HG03025 (cell line): Measurements from ENCODE around the gene GCC2.

ENCODE experiments used
- ATAC-seq: cut with Tn5 transposase; IDR thresholded peaks from one replicate; pipeline ENCODE4 v1.9.1; 2021; ENCODE audit warnings: mild to moderate bottlenecking, moderate library complexity; ENCODE audit not compliant: unreplicated experiment, low FRiP score

GCC2 gene, protein sequence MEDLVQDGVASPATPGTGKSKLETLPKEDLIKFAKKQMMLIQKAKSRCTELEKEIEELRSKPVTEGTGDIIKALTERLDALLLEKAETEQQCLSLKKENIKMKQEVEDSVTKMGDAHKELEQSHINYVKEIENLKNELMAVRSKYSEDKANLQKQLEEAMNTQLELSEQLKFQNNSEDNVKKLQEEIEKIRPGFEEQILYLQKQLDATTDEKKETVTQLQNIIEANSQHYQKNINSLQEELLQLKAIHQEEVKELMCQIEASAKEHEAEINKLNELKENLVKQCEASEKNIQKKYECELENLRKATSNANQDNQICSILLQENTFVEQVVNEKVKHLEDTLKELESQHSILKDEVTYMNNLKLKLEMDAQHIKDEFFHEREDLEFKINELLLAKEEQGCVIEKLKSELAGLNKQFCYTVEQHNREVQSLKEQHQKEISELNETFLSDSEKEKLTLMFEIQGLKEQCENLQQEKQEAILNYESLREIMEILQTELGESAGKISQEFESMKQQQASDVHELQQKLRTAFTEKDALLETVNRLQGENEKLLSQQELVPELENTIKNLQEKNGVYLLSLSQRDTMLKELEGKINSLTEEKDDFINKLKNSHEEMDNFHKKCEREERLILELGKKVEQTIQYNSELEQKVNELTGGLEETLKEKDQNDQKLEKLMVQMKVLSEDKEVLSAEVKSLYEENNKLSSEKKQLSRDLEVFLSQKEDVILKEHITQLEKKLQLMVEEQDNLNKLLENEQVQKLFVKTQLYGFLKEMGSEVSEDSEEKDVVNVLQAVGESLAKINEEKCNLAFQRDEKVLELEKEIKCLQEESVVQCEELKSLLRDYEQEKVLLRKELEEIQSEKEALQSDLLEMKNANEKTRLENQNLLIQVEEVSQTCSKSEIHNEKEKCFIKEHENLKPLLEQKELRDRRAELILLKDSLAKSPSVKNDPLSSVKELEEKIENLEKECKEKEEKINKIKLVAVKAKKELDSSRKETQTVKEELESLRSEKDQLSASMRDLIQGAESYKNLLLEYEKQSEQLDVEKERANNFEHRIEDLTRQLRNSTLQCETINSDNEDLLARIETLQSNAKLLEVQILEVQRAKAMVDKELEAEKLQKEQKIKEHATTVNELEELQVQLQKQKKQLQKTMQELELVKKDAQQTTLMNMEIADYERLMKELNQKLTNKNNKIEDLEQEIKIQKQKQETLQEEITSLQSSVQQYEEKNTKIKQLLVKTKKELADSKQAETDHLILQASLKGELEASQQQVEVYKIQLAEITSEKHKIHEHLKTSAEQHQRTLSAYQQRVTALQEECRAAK (N-terminal part only)

DNA sequence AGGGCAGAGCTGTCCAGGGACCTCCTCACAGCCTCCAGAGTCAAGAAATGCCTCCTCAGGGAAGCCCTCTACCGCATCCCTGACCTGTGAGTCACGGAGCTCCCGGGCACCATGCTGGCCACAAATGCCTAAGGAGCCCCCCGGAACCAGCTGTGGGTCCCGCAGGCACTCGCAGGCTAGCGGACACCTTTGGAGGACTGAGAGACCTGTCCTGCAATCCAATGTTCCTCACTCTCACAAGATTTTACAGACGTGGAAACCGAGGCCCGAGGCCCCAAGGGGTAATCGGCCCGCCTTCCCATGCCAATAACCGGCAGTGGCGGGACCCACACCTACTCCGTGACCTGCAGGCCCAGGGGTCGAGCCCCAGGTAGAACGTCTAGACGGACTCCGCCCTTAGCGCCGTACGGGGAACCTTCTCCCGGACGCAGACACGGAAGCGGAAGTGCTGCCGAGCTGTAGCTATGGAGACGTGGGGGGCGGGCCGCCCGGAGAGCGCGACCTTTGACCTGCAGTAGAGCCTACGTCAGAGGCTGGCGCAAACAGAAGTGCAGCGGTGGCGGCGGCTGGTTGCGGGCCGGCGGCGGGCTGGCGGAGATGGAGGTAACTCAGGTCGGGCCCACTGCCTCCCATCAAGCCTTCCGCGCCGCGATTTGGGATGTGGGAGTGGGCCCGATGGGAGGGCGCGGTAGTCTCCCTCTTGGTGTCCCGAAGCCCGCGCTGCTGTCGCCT lies at the start of gene GCC2:
GCC2 (plus strand) TSS at position 529 of the 732 bp plus-strand sequence; CDS start at position 598, 69 bp downstream.
- ATAC-seq, result peak; percentile 99

DNA sequence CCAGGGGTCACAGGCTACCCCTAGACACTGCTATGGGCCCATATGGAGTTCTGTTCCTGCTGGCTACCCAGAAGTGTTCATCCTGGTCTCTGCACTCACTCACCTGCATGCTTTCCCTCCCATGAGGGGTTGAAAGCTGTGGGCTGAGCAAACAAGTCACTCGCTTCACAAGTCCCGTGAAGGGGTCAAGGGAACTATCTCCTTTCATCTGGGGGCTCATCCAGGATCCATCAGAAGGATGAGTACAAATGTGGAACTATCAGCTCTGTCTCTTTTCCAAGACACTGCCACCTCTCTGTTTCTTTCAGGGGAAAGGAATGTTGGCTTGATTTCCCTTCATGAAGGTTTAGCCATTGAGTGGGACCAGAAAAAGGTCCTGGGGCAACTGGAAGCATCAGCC lies 49.5 kb upstream of the GCC2 start:
- ATAC-seq, result no peak

DNA sequence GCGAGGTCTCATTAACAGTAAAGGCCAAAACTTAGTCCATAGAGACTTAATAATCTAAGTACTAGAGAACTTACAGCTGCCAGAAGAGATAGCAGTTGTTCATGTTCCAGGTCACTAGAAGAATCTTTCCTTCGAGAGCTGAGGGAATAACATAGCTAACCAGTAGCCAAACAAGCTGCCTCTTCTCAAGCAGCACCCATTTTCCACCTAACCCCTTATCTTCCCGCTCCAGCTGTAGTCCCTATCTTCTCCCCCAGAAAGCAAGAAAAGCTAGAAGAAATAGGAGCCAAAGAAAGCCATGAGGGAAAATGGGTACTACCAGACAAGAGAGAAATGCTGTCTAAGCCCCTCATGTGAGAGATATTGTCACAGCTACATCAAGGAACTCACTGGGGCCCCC lies 47.2 kb upstream of the GCC2 start:
- no peak for ATAC-seq

DNA sequence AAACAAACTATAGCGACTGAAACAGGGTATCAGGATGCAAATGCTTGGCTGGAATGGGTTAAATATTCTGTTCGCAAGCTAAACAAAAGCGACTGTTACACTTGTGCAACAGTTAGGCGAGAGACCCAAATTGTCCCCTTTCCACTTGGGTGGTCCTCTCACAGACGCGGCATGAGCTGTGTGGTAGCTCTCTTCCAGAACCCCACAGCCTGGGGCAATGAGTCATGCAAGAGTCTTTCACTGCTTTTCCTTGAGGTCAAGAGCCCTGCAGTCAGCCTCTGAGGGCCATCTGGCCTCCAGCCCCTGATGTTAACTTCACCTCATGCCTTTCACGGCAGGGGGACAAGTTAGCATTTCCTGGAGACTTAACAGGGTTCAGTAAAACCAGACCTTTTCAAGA lies 45.5 kb upstream of the GCC2 start:
- no peak for ATAC-seq

GRCh38 chr2:108404784-108405397 lies 44.1 kb upstream of the GCC2 start:
- no peak for ATAC-seq

GRCh38 chr2:108407864-108408729 lies 40.9 kb upstream of the GCC2 start:
- no peak for ATAC-seq

DNA sequence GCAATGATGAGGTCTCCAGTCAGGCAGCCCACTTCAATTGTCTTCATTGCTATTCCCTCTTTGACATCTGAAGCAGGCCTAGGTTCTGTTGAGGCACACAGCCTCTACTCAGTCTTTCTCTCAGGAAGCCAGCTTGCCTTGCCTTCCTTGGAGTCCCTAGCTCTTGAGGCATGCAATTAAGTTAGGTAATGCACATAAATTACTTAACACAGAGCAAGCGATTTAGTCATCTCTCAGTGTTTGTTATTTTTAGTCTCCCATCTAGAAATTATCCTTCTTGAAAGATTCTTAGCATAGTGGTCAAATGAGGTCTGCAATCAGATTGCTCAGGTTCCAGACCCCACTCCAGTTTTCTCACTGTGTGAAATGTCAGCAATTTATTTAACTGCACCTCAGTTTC lies 39.2 kb upstream of the GCC2 start:
- ATAC-seq, result no peak

GRCh38 chr2:108412995-108413710 lies 35.9 kb upstream of the GCC2 start:
- no peak for ATAC-seq

DNA sequence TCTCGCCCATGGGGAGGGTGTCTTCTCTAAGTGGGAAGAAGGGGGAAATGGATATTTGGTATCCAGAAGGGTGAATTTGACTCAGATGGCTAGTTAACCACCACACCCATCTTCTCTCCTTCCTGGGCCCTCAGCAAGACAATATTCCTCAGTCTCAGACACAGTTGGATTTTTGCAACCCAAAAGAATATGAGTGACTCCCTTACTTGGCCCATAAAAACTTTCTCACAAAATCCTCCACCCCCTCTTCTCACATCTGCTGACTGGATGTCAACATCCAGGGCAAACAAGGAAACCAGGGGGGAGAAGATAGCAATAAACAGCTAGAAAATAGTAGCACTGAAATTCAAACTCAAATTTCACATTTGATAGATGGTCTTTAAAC lies 35.3 kb upstream of the GCC2 start:
- ATAC-seq, result no peak

GRCh38 chr2:108414256-108414876 lies 34.6 kb upstream of the GCC2 start:
- no peak for ATAC-seq

GRCh38 chr2:108414945-108415344 lies 34.1 kb upstream of the GCC2 start:
- ATAC-seq, result no peak

GRCh38 chr2:108417254-108417653 lies 31.8 kb upstream of the GCC2 start:
- no peak for ATAC-seq

- ATAC-seq, result no peak
These were observed 30.6 kb upstream of the GCC2 start for GRCh38 chr2:108418416-108418815.

- no peak for ATAC-seq
These were observed 25.9 kb upstream of the GCC2 start for GRCh38 chr2:108423067-108423466.

GRCh38 chr2:108423502-108424251 lies 25.3 kb upstream of the GCC2 start:
- ATAC-seq, result no peak

GRCh38 chr2:108428286-108429009 lies 20.6 kb upstream of the GCC2 start:
- no peak for ATAC-seq
